Measurements from ENCODE around the gene CPN1. TPM values are rescaled to one million over a fixed set of nuclear protein-coding genes. Genes with fewer than 3 reads are reported as not detected.
A peak's percentile ranks its signal among the peaks of the same experiment; 100 is the strongest.

The CPN1 gene
- total RNA-seq, 1 donor from 2014 or later = not detected

DNA sequence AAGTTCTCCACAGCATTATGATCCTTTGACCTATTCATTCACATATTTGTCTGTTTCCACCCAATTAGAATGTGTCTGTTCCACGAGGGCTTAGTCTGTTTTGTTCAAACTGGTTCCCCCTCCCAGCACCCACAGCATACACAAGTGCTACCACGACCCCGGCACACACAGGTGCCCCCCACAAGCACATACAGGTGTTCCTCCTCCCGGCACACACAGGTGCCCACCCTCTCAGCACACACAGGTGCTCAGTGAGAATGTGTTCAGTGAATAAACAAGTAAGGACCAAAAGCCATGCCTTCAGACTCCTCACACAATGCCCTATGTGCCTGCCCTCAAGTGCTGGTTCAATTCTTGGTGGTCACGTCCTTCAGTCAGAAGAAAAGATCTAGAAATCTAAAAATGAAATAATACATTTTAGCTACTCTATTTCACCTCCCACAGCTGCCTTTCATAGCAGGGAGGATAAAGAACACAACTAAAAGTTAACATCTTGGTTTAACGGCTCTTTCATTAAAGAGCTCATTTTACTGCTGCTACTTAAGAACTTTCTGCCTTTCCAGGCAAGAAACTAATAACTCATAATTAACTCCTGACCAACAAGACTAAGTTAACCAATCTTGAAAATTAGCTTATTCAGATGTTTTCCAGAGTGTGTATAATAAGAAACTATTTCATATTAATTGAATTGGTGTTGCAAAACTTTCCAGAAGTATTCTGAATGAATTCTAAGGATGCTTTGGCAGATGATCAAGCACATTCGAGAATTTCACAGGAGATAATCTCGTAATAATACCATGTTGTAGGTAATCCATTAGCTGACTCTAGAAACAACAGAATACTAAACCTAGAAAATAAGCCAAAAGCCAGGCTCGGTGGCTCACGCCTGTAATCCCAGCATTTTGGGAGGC is 74.2 kb downstream of the CPN1 start:
- no peak for DNase-seq (ENCODE audit: low spot score)
- Mint-ChIP-seq H3K9me3 (ENCODE audit: low read depth) (no peaks in the 10 kb centered on the region), H3K4me1 (ENCODE audit: low read depth) (peaks cover 68% of the 10 kb centered on the region), H3K4me3 (ENCODE audit: unreplicated experiment) (peak overlapping the region; percentile 85), H3K27me3 (ENCODE audit: low read depth) (no peaks in the 10 kb centered on the region), H3K36me3 (ENCODE audit: low read depth) (no peaks in the 10 kb centered on the region), H3K27ac (ENCODE audit: unreplicated experiment) (peak overlapping the region; percentile 99)
- TF ChIP-seq, protein P1, sequence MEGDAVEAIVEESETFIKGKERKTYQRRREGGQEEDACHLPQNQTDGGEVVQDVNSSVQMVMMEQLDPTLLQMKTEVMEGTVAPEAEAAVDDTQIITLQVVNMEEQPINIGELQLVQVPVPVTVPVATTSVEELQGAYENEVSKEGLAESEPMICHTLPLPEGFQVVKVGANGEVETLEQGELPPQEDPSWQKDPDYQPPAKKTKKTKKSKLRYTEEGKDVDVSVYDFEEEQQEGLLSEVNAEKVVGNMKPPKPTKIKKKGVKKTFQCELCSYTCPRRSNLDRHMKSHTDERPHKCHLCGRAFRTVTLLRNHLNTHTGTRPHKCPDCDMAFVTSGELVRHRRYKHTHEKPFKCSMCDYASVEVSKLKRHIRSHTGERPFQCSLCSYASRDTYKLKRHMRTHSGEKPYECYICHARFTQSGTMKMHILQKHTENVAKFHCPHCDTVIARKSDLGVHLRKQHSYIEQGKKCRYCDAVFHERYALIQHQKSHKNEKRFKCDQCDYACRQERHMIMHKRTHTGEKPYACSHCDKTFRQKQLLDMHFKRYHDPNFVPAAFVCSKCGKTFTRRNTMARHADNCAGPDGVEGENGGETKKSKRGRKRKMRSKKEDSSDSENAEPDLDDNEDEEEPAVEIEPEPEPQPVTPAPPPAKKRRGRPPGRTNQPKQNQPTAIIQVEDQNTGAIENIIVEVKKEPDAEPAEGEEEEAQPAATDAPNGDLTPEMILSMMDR (IDR thresholded peaks at IDR 0.05) = no peak

GRCh38 chr10:100006243-100006886 is 75.3 kb downstream of the CPN1 start:
- Mint-ChIP-seq H3K4me1 (ENCODE audit: low read depth) (peaks cover 75% of the 10 kb centered on the region), H3K36me3 (ENCODE audit: low read depth) (no peaks in the 10 kb centered on the region), H3K4me3 (ENCODE audit: unreplicated experiment) (peak overlapping the region; percentile 53), H3K27ac (ENCODE audit: unreplicated experiment) (peak overlapping the region; percentile 99), H3K9me3 (ENCODE audit: low read depth) (no peaks in the 10 kb centered on the region), H3K27me3 (ENCODE audit: low read depth) (no peaks in the 10 kb centered on the region)
- TF ChIP-seq, protein P1 (IDR thresholded peaks at IDR 0.05) = no peak
- DNase-seq (ENCODE audit: low spot score) = no peak

DNA sequence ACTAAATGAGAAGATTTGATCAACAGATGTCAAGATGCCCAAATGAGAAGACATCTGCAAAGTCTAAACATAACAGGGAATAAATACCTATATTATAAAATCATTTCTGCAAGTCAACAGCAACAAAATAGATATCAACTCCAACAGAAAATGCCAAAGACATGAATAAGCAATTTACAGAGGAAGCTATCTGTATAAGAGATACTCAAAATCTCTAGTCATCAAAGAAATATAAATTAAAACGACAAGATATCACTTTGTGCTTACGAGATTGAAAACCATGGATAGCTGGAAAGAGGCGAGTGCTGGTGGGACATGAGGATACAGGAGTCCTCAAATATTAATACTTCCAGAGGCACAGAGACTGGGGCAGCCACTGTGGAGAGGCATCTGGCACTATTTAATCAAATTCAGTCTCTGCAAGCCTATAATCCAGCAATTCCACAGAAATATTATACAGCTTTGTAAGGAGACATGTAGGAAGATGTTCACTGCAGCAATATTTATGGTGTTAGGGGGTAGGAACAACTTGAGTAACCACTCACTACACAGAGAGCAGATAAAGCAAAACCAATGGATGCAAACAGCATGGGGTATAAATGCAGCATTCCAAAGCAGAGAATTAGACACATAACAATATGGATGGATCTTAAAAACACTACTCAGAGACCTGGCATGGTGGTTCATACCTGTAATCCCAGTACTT is 76.7 kb downstream of the CPN1 start:
- Mint-ChIP-seq H3K27ac (ENCODE audit: unreplicated experiment) (peak overlapping the region; percentile 99), H3K4me3 (ENCODE audit: unreplicated experiment) (no peak overlapping the region), H3K36me3 (ENCODE audit: low read depth) (no peaks in the 10 kb centered on the region), H3K27me3 (ENCODE audit: low read depth) (no peaks in the 10 kb centered on the region), H3K4me1 (ENCODE audit: low read depth) (peaks cover 70% of the 10 kb centered on the region), H3K9me3 (ENCODE audit: low read depth) (no peaks in the 10 kb centered on the region)
- TF ChIP-seq, protein P1 (IDR thresholded peaks at IDR 0.05) = no peak
- DNase-seq (ENCODE audit: low spot score) = no peak

DNA sequence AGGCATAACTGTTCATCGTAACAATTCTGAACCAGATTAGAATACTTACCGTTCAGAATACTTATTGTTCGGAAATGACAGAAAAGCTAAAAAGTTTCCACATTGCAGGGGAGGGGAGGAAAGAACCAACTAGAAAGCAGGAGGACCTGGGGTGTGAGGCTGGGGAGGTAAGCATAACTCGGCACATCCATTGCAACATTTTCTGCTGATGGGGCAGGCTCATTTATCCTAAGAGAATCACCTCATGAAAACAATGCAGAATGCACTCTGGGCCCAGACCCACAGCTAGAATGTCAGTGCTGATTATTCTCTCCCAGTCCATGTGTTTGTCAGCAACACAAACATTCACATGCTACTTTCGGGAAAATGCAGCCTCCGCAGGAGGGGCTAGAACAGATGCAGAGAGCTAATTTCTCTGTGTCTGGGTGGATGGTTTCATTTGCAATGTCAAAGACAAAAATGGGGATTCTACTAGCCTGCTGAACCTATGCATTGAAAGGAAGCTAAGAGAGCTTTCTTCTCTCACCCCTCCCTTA is 81.5 kb downstream of the CPN1 start:
- TF ChIP-seq, protein P1 (IDR thresholded peaks at IDR 0.05) = no peak
- H3K27ac Mint-ChIP-seq (ENCODE audit: unreplicated experiment) = no peak overlapping the region
- no peaks in the 10 kb centered on the region for H3K9me3 Mint-ChIP-seq (ENCODE audit: low read depth)
- peaks cover 68% of the 10 kb centered on the region for H3K4me1 Mint-ChIP-seq (ENCODE audit: low read depth)
- no peak overlapping the region for H3K4me3 Mint-ChIP-seq (ENCODE audit: unreplicated experiment)
- no peaks in the 10 kb centered on the region for H3K36me3 Mint-ChIP-seq (ENCODE audit: low read depth)
- DNase-seq (ENCODE audit: low spot score) = no peak
- H3K27me3 Mint-ChIP-seq (ENCODE audit: low read depth) = no peaks in the 10 kb centered on the region

All from chondrocyte (in vitro differentiated cells).